Stimulated activated CD4-positive, alpha-beta T cell treated with anti-CD3 and anti-CD28 coated beads, TNF-alpha, amount 100 ng/mL, for 4 hours (primary cell): Measurements from ENCODE around the gene KCNK6.
A peak's percentile ranks its signal among the peaks of the same experiment; 100 is the strongest.
"Not testable (repeated sequence)": the region's sequence is repeated elsewhere in the genome, so short reads cannot be mapped to it uniquely, and the experiment has no call there.

ENCODE experiments used
- DNase-seq, 3 experiments: peaks; one replicate each; pipeline ENCODE4 v3.0.0-alpha.2; 2020; ENCODE audit warnings: low read depth in 3 of 3

The KCNK6 gene

DNA sequence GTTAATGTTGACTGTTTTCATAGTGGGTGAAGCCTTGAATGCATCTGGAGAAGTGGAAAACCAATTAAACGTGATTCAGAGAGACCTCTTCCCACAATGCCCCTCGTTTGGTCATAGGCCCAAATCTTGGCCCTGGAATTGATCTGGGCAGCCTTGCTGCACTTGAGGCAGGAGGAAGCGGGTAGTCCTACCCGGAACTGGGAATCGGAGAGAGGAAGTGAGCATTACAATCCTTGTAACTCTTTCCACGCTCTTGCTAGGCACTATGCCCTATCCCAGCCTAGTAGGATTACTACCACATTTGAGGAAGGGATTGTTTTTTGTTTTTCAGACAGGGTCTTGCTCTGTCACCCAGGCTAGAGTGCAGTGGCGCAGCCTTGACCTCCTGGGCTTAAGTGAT lies 3.6 kb downstream of the KCNK6 start:
- DNase-seq: no peak

DNA sequence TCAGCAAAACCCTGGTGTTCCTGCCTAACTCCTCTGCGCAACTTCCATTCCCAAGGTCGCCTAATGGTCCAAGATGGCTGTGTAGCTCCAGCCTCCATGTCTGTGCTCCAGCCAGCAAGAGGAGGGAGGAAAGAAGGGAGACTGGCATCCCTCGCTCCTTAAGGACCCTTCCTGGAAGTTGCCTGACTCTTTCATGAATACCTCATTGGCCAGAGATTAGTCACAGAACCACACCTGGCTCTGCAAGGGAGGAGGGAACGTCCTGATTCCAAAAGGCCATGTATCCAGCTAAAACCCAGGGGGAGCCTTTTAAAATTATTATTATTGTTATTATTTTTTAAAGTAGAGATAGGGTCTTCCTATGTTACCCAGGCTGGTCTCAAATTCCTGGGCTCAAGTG lies 4.8 kb downstream of the KCNK6 start:
- DNase-seq: no peak

DNA sequence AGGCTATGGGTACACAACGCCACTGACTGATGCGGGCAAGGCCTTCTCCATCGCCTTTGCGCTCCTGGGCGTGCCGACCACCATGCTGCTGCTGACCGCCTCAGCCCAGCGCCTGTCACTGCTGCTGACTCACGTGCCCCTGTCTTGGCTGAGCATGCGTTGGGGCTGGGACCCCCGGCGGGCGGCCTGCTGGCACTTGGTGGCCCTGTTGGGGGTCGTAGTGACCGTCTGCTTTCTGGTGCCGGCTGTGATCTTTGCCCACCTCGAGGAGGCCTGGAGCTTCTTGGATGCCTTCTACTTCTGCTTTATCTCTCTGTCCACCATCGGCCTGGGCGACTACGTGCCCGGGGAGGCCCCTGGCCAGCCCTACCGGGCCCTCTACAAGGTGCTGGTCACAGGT lies 6.9 kb downstream of the KCNK6 start:
- DNase-seq: no peak

DNA sequence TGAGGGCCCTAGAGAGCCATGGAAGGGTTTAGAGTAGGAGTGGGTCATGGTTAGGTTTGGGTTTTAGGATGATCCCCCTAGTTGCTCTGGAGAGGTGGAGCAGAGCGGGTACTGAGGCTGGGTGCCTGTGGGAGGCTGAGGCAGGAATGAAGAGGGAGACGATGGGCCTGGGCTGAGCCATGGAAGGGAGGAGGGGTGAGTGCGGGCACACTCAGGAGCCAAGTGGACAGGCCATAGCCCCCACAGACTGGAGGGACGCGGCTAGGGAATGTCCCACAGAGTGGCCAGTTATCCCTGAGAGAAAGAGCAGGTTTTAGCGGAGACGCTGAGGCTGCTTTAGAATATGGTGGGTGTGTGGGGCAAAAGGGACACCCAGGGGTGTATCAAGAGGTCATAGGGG lies 10.0 kb downstream of the KCNK6 start:
- no peak for DNase-seq

DNA sequence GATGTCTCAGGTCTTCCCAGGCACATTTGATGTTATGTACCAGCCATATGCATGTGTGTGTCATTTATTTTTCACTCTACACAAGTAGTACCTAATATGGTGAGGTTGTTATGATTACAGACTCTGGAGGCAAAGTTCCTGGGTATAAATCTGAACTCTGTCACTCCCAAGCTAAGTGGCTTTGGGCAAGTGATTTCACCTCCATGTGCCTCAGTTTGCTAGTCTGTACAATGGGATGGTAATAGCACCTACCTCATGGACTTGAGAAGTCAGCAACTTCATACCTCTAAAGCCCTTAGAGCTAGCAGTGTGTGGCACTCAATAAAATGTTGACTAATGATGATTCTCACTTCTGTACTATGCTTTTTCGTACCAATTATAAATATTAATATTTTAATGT lies 12.1 kb downstream of the KCNK6 start:
- no peak for DNase-seq

DNA sequence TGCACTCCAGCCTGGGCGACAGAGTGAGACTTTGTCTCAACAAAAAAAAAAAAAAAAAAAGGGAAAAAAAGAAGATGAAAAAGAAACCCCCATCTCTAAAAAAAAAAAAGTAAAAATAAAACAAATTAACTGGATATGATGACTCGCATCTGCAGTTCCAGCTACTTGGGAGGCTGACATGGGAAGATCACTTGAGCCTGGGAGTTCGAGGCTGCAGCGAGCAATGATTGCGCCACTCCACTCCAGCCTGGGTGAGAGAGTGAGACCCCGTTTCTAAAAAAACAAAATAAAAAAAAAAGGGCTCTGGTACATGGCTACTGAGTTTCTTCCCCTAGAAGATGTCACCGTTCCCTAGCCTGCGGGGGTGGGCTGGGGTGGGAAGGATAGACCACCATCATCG lies 13.6 kb downstream of the KCNK6 start:
- no peak for DNase-seq

DNA sequence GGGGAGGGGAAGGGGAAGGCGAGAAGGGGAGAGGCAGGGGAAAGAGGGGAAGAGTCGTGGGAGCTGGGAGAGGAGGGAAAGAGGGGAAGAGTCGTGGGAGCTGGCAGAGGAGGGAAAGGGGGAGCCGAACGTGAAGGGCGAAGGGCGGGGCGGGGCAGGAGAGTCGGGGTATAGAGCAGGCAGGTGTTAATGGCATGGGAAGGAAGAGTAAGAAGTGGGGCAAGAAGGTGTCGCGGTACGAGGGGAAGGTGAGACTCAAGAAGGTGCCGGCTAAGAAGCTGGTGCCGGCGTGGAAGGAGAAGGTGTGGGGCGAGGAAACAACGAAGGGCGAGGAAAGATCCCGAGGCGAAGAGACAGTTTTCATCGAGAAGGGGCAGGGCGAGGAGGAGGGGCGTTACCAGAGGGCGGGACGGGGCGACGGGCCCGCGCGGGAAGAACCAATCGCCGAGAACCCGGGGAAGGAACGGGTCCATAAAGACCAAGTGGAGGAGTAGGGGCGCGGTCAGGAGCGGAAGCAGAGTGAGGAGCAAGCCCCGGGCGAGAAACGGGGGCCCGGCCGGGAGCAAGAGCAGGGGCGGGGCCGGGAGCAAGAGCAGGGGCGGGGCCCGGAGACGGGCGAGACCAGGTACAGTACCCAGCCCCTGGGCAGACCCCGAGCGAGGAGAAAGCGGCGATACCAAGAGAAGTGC lies 16.4 kb downstream of the KCNK6 start:
- DNase-seq: peak; percentile 87 to 89 (median 88)

DNA sequence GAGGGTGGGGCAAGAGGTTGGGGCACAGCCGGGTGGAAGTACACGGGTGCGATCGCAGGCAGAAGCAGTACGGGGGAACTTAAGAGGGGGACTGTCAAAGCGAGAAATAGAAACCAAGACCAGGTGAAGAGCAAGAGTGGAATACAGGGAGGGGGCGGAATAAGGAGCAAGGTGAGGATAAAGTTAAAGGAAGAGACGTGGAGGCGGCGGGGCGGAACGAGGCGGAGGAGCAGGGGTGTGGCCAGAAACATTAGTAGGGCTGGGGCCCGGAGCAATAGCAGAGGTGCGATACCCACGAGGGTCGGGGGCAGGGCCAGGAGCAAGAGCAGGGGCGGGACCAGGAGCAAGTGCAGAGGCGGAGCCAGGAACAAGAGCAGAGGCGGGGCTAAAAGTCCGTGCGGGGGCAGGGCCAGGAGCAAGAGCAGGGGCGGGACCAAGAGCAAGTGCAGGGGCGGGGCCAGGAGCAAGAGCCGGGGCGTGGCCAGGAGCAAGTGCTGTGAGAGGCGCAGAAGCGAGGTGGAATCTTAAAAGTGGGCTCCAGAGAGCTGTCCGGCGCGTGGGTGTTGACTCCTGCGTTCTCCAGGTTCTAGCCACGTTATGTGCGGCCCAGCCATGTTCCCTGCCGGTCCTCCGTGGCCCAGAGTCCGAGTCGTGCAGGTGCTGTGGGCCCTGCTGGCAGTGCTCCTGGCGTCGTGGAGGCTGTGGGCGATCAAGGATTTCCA lies 17.2 kb downstream of the KCNK6 start:
- peak; percentile 89 to 95 (median 93) for DNase-seq

DNA sequence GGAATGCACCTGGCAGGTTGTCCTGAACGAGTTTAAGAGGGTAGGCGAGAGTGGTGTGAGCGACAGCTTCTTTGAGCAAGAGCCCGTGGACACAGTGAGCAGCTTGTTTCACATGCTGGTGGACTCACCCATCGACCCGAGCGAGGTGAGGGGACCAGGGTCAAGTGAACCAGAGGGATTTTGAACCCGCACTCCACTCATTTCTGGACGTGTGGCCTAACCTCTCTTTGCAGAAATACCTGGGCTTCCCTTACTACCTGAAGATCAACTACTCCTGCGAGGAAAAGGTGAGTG lies 17.7 kb downstream of the KCNK6 start:
- no peak for DNase-seq

DNA sequence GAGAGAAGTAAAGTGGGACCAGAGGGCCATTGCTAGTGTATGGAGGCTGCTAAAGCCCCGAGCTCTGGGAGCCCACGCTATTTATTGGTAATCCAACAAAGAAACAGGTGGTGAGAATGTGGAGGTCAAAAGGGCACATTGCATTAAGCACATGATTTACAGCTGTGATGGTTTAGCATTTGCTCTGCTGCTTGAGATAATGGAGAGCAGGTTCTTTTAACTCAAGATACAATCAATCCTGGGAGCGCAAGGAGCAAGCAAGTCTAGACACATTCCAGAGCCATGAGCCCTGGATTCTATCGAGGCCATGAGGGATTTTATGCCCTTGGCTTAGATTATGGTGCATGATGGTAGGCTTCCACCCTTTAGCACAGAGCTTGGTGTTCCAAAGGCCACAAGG lies 19.4 kb downstream of the KCNK6 start:
- not testable (repeated sequence) for DNase-seq

DNA sequence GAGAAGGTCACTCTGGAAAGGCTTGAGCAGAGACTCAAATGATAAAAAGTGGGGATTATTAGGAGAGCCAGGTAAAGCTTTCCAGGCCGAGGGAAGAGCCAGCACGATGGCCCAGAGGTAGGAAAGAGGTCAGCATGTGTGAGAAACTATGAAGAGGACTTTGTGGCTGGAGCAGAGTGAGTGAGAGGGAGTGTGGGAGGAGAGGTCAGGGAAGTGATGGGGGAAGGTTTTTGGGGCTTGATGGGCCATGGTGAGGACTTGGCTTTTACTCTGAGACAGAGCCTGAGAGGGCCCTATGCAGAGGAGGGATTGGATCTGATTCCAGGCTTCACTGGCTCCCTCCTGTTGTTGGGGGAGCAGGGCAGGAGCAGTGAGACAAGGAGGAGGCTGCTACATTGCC lies 21.3 kb downstream of the KCNK6 start:
- no peak for DNase-seq

DNA sequence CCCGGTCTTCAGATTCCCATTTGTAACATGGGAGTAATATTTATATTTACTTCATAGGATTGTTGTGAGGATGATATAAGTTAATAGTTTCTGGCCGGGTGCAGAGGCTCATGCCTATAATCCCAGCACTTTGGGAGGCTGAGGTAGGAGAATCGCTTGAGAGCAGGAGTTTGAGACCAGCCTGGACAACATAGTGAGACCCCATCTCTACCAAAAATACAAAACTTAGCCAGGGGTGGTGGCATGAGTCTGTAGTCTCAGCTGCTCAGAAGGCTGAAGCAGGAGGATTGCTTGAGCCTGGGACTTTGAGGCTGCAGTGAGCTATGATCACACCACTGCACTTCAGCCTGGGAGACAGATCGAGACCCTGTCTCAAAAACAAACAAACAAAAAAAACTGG lies 27.2 kb downstream of the KCNK6 start:
- no peak for DNase-seq

DNA sequence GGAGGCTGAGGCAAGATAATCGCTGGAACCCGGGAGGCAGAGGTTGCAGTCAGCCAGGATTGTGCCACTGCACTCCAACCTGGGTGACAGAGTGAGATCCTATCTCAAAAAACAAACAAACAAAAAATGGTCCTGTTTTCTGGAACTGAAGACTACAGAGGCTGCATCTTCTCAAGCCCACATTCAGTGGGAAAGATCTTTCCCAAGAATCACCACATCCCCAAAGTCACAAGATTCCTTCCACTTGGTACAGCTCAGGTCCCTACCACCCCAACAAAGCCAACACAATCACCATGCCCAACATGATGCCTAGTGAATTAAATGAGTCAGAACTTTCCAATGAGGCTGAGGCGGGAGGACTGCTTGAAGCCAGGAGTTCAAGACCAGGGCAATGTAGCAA lies 31.2 kb downstream of the KCNK6 start:
- no peak for DNase-seq

DNA sequence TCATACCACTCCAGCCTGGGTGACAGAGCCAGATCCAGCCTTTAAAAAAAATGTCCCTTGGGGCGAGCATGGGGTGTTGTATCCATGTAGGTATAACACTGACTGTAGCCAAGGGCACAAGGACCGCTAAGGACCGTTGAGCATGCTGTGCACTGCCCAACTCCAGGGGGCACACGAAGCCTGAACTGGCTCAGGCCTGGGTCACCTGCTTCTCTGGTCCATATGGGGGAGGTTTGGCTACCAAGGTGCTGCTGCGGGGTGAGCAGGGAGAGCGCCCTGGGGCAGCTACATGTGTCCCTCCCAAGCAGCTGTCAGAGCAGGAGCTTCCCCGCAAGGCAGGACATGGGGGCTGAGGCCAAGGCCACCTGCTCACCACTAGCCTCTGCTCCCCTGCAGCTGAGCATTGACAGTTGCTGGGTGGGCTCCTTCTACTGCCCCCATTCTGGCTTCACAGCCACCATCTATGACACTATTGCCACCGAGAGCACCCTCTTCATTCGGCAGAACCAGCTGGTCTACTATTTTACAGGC lies 32.3 kb downstream of the KCNK6 start:
- no peak for DNase-seq

DNA sequence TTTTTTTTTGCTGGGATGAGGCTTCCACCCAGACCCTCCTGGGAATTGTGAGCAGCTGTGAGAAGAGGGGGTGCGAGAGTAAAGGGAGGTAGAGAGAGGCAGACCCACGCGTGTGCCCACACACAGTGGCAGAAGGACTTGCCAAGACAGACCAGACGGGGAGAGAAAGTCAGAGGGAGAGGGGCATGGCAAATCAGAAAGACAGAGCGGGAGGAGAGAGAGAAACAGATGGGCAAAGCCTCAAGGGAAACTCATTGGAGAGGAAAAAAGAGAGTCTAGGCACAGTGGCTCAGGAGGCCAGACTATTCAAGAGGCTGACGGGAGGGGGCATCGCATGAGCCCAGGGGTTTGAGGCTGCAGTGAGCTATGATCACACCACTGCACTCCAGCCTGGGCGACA lies 33.0 kb downstream of the KCNK6 start:
- DNase-seq: no peak

DNA sequence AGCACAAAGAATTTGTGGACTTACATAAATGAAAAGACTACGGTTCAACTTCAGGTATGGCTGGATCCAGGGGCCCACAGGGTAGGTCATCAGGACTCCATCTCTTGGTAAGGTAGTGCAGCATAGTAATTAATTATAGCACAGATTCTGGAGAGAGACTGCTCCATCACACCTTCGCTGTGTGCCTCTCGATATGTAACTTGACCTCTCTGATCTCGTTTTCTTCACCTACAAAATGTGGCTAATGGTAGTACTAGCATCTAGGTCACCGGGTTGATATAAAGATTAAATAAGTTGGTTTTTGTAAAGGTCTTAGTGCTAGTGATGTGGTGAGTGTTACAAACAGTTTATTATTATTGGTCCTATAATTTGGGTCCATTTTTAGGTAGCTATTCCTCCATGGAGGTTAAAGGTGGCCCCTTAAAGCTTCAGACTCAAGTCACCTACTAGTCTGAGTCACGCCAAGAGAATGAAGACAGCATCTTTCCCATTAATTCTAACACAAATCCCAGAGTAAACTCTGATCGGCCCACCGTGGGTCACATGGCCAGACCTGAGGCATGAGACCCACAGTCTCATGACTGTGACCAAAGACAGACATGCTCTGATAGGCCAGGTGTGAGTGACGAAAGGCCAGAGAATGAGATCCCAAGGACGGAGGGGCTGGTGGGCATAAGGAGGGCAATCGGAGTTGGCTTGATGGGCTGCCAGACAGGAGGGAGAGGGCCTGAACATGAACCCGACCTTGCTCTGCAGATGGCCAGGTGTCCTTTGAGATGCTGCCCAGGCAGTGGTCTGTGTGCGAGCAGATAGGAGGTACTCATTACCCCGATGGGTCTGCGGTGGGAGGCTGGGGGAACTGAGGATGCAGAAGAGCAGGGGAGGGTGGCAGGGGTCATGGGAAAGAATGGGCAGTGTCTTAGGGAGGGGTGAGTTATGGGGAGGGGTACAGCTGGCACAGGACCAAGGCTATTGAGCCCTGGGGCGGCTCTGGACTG lies 36.4 kb downstream of the KCNK6 start:
- DNase-seq: no peak

DNA sequence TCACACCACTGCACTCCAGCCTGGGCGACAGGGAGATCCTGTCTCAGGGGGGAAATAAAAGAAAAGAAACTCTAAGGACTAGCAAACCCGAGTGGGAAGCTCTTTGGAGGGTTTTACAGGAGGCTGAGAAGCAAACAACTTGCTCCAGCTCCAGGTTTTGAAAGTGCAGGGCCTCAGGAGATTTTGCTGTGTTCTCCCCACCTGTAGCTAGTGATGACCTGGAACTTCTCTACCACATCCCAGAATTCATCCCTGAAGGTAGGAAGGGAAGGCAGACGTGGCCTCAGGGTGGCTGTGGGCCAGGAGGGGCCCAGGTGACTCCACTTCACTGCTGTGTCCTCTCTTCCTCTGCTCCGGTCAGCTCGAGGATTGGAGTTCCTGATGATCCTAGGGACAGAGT lies 38.4 kb downstream of the KCNK6 start:
- no peak for DNase-seq

DNA sequence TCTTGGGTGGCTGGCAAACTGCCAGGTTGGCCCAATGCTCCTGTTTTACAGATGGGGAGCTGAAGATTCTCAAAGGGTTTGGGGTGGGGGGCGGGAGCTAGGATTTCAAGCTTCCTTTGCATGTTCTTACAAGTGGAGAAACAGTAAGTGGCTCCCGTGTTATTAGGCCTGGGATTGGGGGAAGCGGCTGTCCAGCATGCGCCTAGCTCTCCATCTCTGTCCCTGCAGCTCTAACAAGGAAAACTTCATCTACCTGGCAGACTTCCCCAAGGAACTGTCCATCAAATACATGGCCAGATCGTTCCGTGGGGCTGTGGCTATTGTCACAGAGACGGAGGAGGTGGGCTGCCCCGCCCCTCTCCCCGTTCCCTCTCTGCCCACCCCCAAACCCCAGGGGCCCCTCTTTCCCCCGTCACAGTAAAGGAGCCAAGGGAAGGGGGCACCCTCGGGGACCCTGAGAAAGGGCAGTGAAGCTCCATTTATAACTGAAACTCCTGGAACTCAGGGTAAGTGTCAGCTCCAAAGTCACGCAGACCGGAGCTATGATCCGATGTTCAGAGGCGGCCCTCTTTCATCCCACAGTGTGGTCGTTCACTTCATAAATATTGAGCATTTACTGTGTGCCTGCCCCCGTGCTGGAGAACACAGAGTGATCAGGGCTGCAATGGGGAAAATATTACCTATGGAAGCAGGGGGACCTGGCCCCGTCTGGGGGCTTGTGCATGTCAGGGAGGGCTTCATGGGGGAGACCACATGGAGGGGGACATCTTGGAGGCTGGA lies 39.8 kb downstream of the KCNK6 start:
- DNase-seq: no peak

DNA sequence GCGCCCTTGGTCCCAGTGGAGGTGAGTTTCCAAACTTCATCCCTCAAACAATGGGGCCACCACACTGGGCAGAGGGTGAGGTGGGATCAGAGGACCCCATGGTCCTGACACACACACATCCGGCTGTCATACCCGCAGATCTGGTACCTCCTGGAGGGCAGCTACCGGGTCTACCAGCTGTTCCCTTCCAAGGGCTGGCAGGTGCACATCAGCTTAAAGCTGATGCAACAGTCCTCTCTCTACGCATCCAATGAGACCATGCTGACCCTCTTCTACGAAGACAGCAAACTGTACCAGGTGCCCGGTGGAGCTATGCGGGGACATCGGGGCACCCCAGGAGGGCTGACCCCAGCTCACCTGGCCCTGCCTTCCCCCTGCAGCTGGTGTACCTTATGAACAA lies 40.7 kb downstream of the KCNK6 start:
- DNase-seq: no peak

DNA sequence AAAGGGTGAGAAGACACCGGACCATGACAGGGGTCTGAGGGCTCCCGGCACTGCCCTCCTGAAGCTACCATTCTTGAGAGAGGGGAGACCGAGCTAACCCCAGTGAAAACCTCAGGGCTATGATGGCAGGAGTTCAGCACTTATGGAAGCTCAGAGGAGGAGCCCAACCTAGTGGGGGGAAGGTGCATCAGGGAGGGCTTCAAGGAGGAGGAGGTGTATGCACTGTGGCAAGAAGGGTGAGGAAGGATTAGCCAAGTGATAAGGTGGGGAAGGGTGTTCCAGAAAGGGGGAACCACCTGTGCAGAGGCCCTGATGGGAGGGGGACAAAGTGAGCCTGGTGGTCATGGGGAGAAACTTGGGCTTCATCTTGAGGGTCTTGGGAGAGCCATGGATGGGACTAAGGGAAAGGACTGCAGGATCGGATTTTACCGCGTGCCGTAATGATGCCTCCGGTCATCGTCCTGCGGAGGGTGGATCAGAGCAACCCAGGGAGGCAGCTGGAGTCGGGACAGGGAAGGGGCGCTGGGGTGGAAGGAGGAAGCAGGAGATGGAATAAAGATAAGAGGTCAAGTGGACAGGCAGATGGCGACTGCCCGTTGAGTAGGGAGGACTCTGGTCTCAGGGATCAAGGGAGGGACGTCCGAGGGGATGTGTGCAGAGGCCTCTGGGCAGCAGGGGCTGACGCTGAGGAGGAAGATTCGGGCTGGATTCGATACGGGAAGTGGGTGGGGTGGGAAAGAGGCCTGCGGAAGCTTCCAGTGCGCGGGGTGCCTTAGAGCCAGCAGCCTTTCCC lies 41.4 kb downstream of the KCNK6 start:
- no peak for DNase-seq

DNA sequence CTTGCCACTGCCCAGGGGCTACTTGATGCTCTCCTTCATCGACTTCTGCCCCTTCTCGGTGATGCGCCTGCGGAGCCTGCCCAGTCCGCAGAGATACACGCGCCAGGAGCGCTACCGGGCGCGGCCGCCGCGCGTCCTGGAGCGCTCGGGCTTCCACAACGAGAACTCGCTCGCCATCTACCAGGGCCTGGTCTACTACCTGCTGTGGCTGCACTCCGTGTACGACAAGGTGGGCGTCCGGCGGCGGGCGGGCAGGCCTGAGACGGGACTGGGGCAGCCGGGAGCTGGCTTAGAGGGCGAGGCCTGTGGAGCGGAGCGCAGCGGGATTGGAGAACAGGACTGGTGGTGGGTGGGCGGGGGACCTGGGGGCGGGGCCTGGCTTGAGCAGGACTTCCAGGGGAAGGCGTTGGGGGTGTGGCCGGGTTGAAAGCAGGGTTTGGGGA lies 42.0 kb downstream of the KCNK6 start:
- peak; percentile 31 to 44 (median 36) for DNase-seq
